Adipocyte (in vitro differentiated cells): ENCODE measurements around the gene NIT1.

Source experiments
- DNase-seq: peaks from one replicate; pipeline ENCODE4 v3.0.0-alpha.2; 2015; ENCODE audit warnings: low read depth
- H3K27me3 ChIP-seq: replicated peaks from 2 replicates; pipeline ENCODE4 v1.7.0; 2013; ENCODE audit warnings: mild to moderate bottlenecking, low read length, moderate library complexity; ENCODE audit not compliant: control insufficient read depth, insufficient read depth
- H3K36me3 ChIP-seq: 2 replicates; pipeline ENCODE4 v1.7.0; 2013; ENCODE audit warnings: low read length, mild to moderate bottlenecking, moderate library complexity; ENCODE audit not compliant: control insufficient read depth, insufficient read depth, severe bottlenecking
- H3K4me1 ChIP-seq: 2 replicates; pipeline ENCODE4 v1.7.0; 2013; ENCODE audit warnings: mild to moderate bottlenecking, low read length, moderate library complexity; ENCODE audit not compliant: control insufficient read depth, insufficient read depth
- H3K4me3 ChIP-seq: 2 replicates; pipeline ENCODE4 v1.7.0; 2013; ENCODE audit warnings: mild to moderate bottlenecking, low read length, moderate library complexity
- H3K9ac ChIP-seq: 2 replicates; pipeline ENCODE4 v1.7.0; 2013; ENCODE audit warnings: mild to moderate bottlenecking, low read length, moderate library complexity
- H3K9me3 ChIP-seq: 2 replicates; pipeline ENCODE4 v1.7.0; 2013; ENCODE audit warnings: mild to moderate bottlenecking, low read length, moderate library complexity; ENCODE audit not compliant: control insufficient read depth

NIT1 gene

DNA sequence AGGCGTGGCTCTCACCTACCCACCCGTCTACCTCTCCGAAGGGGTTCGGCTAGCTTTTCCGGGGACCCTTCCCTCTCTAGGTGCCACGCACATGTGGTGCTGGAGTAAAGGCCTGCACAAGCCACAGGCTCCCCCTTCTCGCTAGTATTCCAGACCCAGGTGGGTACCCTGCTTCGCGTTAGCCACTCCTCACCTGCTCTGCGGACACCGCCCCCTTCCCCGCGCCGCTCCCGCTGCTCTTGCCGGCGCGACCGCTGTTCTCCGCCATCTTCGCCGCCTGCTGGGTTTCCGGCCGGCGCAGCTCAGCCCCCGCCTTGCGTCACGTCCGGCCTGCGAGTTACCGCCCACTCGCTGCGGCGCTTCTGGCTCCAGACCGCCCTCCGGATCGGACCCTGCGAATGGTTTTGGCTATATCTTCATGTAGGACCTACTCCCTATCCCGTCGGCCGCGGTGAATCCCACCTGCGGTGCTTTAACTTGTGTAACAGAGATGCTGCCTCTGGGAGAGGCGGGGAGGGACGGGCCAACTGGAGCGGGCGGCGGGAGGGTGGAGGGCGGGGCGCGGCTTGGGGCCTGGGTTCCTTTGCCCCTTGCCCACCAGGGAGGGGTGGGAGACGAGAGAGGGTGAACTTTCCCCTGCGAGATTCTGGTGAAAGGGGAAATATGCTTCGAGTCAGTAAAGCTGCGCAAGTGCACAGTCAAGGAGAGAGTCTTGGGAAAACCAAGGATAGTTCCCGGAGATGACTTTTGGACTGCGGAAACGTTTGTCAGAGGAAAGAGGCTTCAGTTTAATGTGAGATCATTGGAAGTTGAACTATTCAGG lies at the start of gene NIT1, which contains the start of gene PFDN2:
Gene NIT1 (plus strand): TSS at position 347 of the 823 bp plus-strand sequence. CDS start 72 bp downstream, at position 419.
Gene PFDN2 (minus strand): TSS at position 279 of the 823 bp plus-strand sequence. CDS start 11 bp downstream, at position 268.
- Histone ChIP-seq H3K4me3 (peak within 1 kb of the TSS; percentile 100), H3K9ac (peak within 1 kb of the TSS; percentile 99), H3K4me1 (peaks cover 50% of the 10 kb centered on the region), H3K27me3 (no peaks in the 10 kb centered on the region), H3K36me3 (peaks cover 46% of the 10 kb centered on the region), H3K9me3 (no peaks in the 10 kb centered on the region)
- peak; percentile 96 for DNase-seq

DNA sequence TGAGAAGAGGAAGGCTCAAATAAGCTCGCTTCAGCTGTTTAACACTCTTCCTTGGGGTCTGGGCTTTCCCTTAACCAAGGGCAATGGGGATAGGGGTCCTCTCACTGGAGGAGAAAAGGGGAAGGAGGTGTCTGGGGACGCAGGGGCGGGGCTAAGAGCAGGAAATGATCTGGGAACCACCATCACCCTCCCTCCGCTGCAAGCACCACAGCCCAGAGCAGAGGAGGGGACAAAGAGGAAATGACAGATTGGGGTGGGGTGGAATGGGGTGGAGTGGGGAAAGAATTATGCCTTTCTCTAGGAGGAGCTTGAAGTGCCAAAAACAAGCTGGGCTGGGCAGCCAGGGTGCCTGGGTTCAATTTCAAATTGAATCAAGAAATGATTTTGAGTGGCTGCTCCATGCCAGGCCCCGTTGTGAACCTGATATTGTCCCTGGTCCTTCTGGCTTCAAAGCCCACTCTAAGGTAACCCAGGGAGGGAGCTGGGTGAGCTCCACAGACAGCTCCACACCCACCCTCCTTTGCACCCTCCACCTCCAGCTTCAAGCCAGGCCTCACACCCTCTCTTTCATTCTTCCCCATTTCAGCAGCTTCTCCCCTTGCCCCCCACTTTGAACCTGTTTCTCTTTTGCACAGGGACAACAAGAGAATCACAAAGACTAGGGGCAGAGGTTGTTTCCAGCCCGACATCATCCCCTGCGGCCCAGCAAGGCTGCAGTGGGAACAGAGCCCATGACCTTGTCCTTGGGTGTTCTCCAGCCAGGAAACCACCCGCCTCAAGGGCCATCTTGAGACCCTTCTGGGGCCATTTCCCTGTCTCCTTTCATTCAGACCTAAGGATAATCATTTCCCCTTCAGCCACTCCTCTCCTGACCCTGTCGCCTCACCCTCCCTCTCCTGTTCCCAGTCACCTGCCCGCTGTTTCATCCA lies 49.3 kb upstream of the NIT1 start:
- H3K9me3 ChIP-seq, result no peaks in the 10 kb centered on the region
- H3K36me3 ChIP-seq, result no peaks in the 10 kb centered on the region
- peaks cover 5% of the 10 kb centered on the region for H3K27me3 ChIP-seq
- no peak overlapping the region for H3K4me3 ChIP-seq
- no peak for DNase-seq
- no peak overlapping the region for H3K9ac ChIP-seq
- H3K4me1 ChIP-seq, result no peaks in the 10 kb centered on the region

GRCh38 chr1:161069241-161069640 lies 48.7 kb upstream of the NIT1 start:
- Histone ChIP-seq H3K4me3 (no peak overlapping the region), H3K4me1 (no peaks in the 10 kb centered on the region), H3K9ac (no peak overlapping the region), H3K27me3 (peaks cover 5% of the 10 kb centered on the region), H3K9me3 (no peaks in the 10 kb centered on the region), H3K36me3 (no peaks in the 10 kb centered on the region)
- DNase-seq, result no peak

DNA sequence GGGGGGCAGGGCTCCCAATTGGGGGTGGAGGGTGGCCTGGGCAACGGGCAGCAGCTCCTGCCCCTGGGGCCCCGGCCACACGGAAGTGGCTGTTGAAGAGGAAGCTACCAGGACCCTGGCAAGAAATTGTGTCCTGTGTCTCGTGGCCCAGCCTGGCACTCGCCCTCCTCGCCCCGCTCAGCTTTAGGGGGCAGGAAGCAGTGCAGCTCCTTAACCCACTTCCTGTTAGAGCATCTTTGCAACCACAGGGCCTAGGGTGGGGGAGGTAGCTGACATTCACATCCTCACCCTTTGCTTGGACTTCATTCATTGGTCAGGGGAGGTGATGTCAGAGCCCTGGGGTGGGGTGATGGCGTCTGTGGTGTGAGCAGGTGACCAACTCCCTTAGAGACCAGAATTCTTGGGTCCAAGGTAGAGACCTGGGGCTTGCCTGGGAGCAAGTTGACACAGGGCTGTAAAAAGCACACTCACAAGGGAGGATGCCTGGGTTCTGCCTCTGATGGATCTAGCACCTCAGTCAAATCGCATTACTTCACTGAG lies 48.1 kb upstream of the NIT1 start, which contains the start of gene ARHGAP30:
Gene ARHGAP30 (minus strand): TSS at position 161 of the 540 bp plus-strand sequence. CDS start 267 bp downstream, outside the sequence.
- Histone ChIP-seq H3K4me1 (no peaks in the 10 kb centered on the region), H3K27me3 (peaks cover 5% of the 10 kb centered on the region), H3K9me3 (no peaks in the 10 kb centered on the region), H3K9ac (no peak within 1 kb of the TSS), H3K4me3 (no peak within 1 kb of the TSS), H3K36me3 (no peaks in the 10 kb centered on the region)
- DNase-seq, result no peak

DNA sequence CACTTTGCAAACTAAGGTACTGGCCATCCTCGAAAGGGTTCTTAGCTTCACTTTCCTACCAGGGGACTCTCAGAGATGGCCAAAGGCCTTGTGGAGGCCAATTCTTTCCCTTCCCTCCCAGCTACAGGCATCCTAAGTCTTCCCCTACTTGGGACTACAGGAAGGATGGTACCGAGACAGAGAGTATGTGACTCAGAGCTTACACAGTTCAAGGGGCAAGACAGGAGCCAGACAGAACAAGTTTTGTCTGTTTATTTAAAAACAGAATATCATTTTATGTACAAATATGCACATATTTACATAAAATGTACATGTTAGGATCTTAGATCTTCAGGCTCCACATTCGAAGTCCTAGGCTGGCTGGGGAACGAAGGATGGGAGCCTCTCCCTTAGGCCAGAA lies 47.1 kb upstream of the NIT1 start:
- no peak for DNase-seq
- no peaks in the 10 kb centered on the region for H3K36me3 ChIP-seq
- H3K4me1 ChIP-seq, result no peaks in the 10 kb centered on the region
- no peaks in the 10 kb centered on the region for H3K9me3 ChIP-seq
- no peak overlapping the region for H3K4me3 ChIP-seq
- no peak overlapping the region for H3K9ac ChIP-seq
- peaks cover 3% of the 10 kb centered on the region for H3K27me3 ChIP-seq

GRCh38 chr1:161071886-161072371 lies 46.0 kb upstream of the NIT1 start:
- H3K9me3 ChIP-seq, result no peaks in the 10 kb centered on the region
- no peak overlapping the region for H3K4me3 ChIP-seq
- H3K27me3 ChIP-seq, result no peaks in the 10 kb centered on the region
- H3K36me3 ChIP-seq, result no peaks in the 10 kb centered on the region
- H3K9ac ChIP-seq, result no peak overlapping the region
- peak; percentile 29 for DNase-seq
- H3K4me1 ChIP-seq, result no peaks in the 10 kb centered on the region

DNA sequence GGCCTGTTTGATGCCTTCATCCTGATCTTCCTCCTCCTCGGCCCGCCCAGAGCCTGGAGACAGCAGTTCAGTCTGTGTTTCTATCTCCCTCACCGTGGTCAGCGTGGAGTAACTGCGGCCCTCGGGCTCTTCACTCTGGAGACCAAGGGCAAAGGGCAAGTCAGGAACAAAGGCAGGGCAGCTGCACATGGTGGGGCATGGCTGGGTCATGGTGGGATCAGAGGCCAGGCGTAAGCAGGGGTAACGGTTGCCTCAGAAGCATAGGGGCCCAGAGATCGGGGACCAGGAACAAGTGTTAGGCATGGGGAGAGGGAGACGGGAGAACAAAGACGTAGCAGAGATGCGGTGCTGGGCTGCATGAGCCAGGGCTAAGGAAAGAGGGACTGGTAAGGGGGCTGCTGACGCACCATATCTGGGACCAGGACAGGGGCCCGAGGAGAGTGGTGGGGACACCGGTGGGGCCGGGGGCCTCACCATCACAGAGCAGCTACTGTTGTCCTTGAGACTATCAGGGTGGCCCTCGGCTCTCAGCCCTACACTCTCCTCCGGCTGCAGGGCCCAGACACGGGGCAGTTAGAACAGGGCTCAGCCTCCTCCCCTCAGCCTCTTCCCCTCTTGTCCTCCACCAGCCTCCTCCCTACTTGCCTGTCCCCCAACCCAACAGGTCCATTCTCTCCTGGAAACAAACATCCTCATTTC lies 45.0 kb upstream of the NIT1 start:
- no peak overlapping the region for H3K4me3 ChIP-seq
- no peaks in the 10 kb centered on the region for H3K9me3 ChIP-seq
- no peaks in the 10 kb centered on the region for H3K36me3 ChIP-seq
- no peak overlapping the region for H3K9ac ChIP-seq
- H3K27me3 ChIP-seq, result no peaks in the 10 kb centered on the region
- no peak for DNase-seq
- no peaks in the 10 kb centered on the region for H3K4me1 ChIP-seq

DNA sequence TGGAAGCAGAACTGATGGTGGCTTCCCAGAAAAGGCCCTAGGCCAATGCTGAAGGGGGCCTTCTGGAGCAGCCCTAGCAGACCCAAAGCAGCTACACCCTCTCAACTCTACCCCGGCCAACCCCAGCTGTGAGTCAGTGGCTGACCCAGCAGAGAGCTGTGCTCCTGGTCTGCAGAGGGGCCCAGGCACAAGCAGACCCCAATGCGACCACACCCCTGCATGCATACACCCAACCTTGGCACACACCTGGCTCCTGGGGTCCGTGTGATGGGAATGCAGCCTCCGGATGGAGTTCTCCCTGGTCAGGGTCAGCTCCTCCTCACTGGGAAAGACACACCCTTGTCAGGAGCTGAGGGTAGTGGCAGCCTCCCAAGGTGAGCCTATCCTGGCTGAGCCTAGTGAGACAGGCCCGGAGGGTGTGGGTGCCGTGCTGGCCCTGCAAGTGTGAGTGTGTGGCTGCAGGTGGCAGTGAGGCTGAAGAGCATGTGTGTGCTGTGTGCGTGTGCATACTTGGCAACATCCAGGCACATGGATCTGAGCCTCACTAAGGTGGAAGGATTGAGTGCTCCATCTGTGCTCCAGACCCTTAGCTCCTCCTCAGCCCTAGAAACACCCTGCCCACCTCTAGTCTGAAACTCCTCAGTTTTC lies 44.3 kb upstream of the NIT1 start:
- DNase-seq, result no peak
- no peak overlapping the region for H3K9ac ChIP-seq
- H3K4me3 ChIP-seq, result no peak overlapping the region
- no peaks in the 10 kb centered on the region for H3K27me3 ChIP-seq
- no peaks in the 10 kb centered on the region for H3K9me3 ChIP-seq
- no peaks in the 10 kb centered on the region for H3K4me1 ChIP-seq
- no peaks in the 10 kb centered on the region for H3K36me3 ChIP-seq

- H3K4me1 ChIP-seq, result peaks cover under 1% of the 10 kb centered on the region
- H3K27me3 ChIP-seq, result no peaks in the 10 kb centered on the region
- H3K4me3 ChIP-seq, result no peak overlapping the region
- no peaks in the 10 kb centered on the region for H3K36me3 ChIP-seq
- no peak overlapping the region for H3K9ac ChIP-seq
- DNase-seq, result no peak
- no peaks in the 10 kb centered on the region for H3K9me3 ChIP-seq
Measured at GRCh38 chr1:161074676-161075368, 43.1 kb upstream of the NIT1 start.

GRCh38 chr1:161076410-161076809 lies 41.5 kb upstream of the NIT1 start:
- Histone ChIP-seq H3K4me3 (no peak overlapping the region), H3K9me3 (no peaks in the 10 kb centered on the region), H3K36me3 (no peaks in the 10 kb centered on the region), H3K9ac (no peak overlapping the region), H3K27me3 (no peaks in the 10 kb centered on the region), H3K4me1 (peaks cover 16% of the 10 kb centered on the region)
- no peak for DNase-seq
